K562 (cell line): ENCODE data around the gene MEX3C. TPM values are rescaled to one million over a fixed set of nuclear protein-coding genes. Genes with fewer than 3 reads are reported as not detected.

Experiments used
- ATAC-seq: fragments of 200-7000 bp; cut with Tn5 transposase; 3 replicates; pipeline ENCODE4 v1.9.1; 2020; ENCODE audit warnings: moderate library complexity
- BruUV-seq: library from RNA; stranded (reverse); fragments of 400-500 nt; replicated peaks from 2 replicates; lab custom pipeline; 2021; lab: Mats Ljungman, UMichigan
- CTCF ChIA-PET: fragments of 300-600 bp; formaldehyde crosslinking; extraction: SDS; loops from one replicate; lab custom pipeline; 2021; ENCODE audit warnings: low intra/inter-chr PET ratio; lab: Yijun Ruan, JAX
- POLR2A ChIA-PET: fragments of 300-600, 350-650 bp; sonication (Branson Sonifier 250); formaldehyde crosslinking; extraction: SDS; loops from one replicate; lab custom pipeline; 2021; ENCODE audit warnings: antibody characterized with exemption, inconsistent platforms; lab: Yijun Ruan, JAX
- DNase-seq, 4 experiments: peaks; one replicate each; pipeline versions ENCODE4 v3.0.0 to v3.0.0-alpha.2; 2011 to 2018; ENCODE audit warnings: low spot score in 3 of 4, mixed read lengths in 3 of 4; ENCODE audit errors: extremely low read depth in 1 of 4
- FAIRE-seq: peaks from 2 replicates; lab custom pipeline; 2011; peaks lifted over from hg19 to GRCh38; lab: Jason Lieb, UNC
- H2AFZ ChIP-seq: 2 replicates; pipeline ENCODE4 v1.6.0; 2011; ENCODE audit warnings: low read depth, low read length, control low read depth, inconsistent platforms
- H3K27ac ChIP-seq: fragments of 200-600 bp; 3 replicates; pipeline ENCODE4 v1.8.0; 2011; ENCODE audit warnings: low read depth, mild to moderate bottlenecking, control low read depth, inconsistent platforms, low read length, moderate library complexity, mixed read lengths; ENCODE audit errors: extremely low read depth
- H3K27me3 ChIP-seq, 2 experiments: fragments of 300-600 bp in 1 of 2; 2 replicates in 1 of 2; 3 replicates in 1 of 2; pipeline versions ENCODE4 v1.6.0 to v1.8.0; 2011; ENCODE audit warnings: inconsistent platforms in 2 of 2, low read length in 2 of 2, mild to moderate bottlenecking in 1 of 2, mixed read lengths in 1 of 2, moderate library complexity in 1 of 2; ENCODE audit not compliant: control insufficient read depth in 2 of 2, insufficient read depth in 2 of 2
- H3K36me3 ChIP-seq: fragments of 300-600 bp; 3 replicates; pipeline ENCODE4 v1.8.0; 2011; ENCODE audit warnings: mild to moderate bottlenecking, low read length, inconsistent platforms; ENCODE audit not compliant: control insufficient read depth, insufficient read depth
- H3K4me1 ChIP-seq, 2 experiments: fragments of 200-600 bp in 1 of 2; replicated peaks in 1 of 2; 2 replicates in 1 of 2; 3 replicates in 1 of 2; pipeline versions ENCODE4 v1.5.1 to v1.8.0; 2011; ENCODE audit warnings: inconsistent platforms in 2 of 2, low read length in 2 of 2, mild to moderate bottlenecking in 1 of 2, mixed read lengths in 1 of 2, moderate library complexity in 1 of 2; ENCODE audit not compliant: control insufficient read depth in 2 of 2, insufficient read depth in 2 of 2
- H3K4me2 ChIP-seq: 2 replicates; pipeline ENCODE4 v1.6.1; 2011; ENCODE audit warnings: low read length, control low read depth, inconsistent platforms, mixed read lengths; ENCODE audit not compliant: insufficient read depth
- H3K4me3 ChIP-seq: fragments of 200-600 bp; sonication (generic), shearing (Covaris generic); 2 replicates; pipeline ENCODE4 v1.5.1; 2016; ENCODE audit warnings: control low read depth, inconsistent platforms
- H3K79me2 ChIP-seq: fragments of 200-600 bp; 3 replicates; pipeline ENCODE4 v1.8.0; 2011; ENCODE audit warnings: low read length, inconsistent platforms; ENCODE audit not compliant: control insufficient read depth, insufficient read depth
- H3K9ac ChIP-seq, 2 experiments: 2 replicates each; pipeline versions ENCODE4 v1.6.0 to v1.6.1; 2011; ENCODE audit warnings: low read depth in 2 of 2, low read length in 2 of 2, control low read depth in 1 of 2, inconsistent platforms in 1 of 2, mild to moderate bottlenecking in 1 of 2, mixed read lengths in 1 of 2; ENCODE audit not compliant: insufficient read depth in 1 of 2
- H3K9me1 ChIP-seq: one replicate; pipeline ENCODE4 v1.6.0; 2011; ENCODE audit warnings: inconsistent platforms, mild to moderate bottlenecking, low read length, moderate library complexity; ENCODE audit not compliant: control insufficient read depth, insufficient read depth
- H3K9me3 ChIP-seq: replicated peaks from 2 replicates; pipeline ENCODE4 v1.5.1; 2011; ENCODE audit warnings: low read depth, low read length, inconsistent platforms; ENCODE audit not compliant: control insufficient read depth, insufficient read depth
- H4K20me1 ChIP-seq: replicated peaks from 2 replicates; pipeline ENCODE4 v1.6.1; 2011; ENCODE audit warnings: low read length, inconsistent platforms, mixed read lengths; ENCODE audit not compliant: control insufficient read depth, insufficient read depth
- ARHGAP35 ChIP-seq: fragments of 450-650 bp; IDR thresholded peaks from 2 replicates; pipeline ENCODE4 v1.6.1; 2018; ENCODE audit not compliant: partially characterized antibody
- ARID1B ChIP-seq: fragments of 450-650 bp; IDR thresholded peaks from 2 replicates; pipeline ENCODE4 v1.6.1; 2016; ENCODE audit warnings: antibody characterized with exemption, mild to moderate bottlenecking, inconsistent platforms
- CBFA2T2 ChIP-seq: fragments of 450-650 bp; conservative IDR thresholded peaks from 2 replicates; pipeline ENCODE4 v1.6.1; 2017; ENCODE audit warnings: mild to moderate bottlenecking
- CBFA2T3 ChIP-seq: fragments of 450-650 bp; IDR thresholded peaks from 2 replicates; pipeline ENCODE4 v1.6.1; 2017
- KHSRP ChIP-seq: fragments of 450-650 bp; IDR thresholded peaks from 2 replicates; pipeline ENCODE4 v1.6.1; 2017
- MYNN ChIP-seq, 2 experiments: sonication (generic); formaldehyde crosslinking in 1 of 2; IDR thresholded peaks; 2 replicates each; pipeline versions ENCODE4 v1.5.0 to v1.6.1; 2016 to 2020; ENCODE audit warnings: antibody characterized with exemption in 1 of 2, missing genetic modification reagents in 1 of 2
- PBX2 ChIP-seq, 2 experiments: IDR thresholded peaks in 1 of 2; conservative IDR thresholded peaks in 1 of 2; 2 replicates each; pipeline ENCODE4 v1.6.1; 2016; ENCODE audit warnings: low read depth in 2 of 2, mild to moderate bottlenecking in 1 of 2, missing compliant biosample characterization in 1 of 2, missing genetic modification characterization in 1 of 2, moderate library complexity in 1 of 2
- PTTG1 ChIP-seq: fragments of 450-650 bp; IDR thresholded peaks from 2 replicates; pipeline ENCODE4 v1.6.1; 2016; ENCODE audit warnings: low read depth, mild to moderate bottlenecking, missing genetic modification characterization, missing compliant biosample characterization
- RFX7 ChIP-seq: fragments of 250-450 bp; sonication (Bioruptor Pico); IDR thresholded peaks from 2 replicates; pipeline ENCODE4 v1.5.1; 2021; ENCODE audit warnings: mild to moderate bottlenecking
- SMAD3 ChIP-seq: fragments of 450-650 bp; formaldehyde crosslinking; conservative IDR thresholded peaks from 2 replicates; pipeline ENCODE4 v1.4.0; 2020; ENCODE audit warnings: mild to moderate bottlenecking
- SMARCB1 ChIP-seq: IDR thresholded peaks from 2 replicates; pipeline ENCODE4 v1.6.1; 2011; ENCODE audit warnings: improper control_type of control experiment, low read depth; ENCODE audit not compliant: insufficient read length
- ZBTB1 ChIP-seq: sonication (generic); formaldehyde crosslinking; IDR thresholded peaks from 2 replicates; pipeline ENCODE4 v1.8.1; 2023; ENCODE audit warnings: missing genetic modification reagents, low read depth, mild to moderate bottlenecking, borderline replicate concordance
- ZBTB8A ChIP-seq: fragments of 450-650 bp; IDR thresholded peaks from 2 replicates; pipeline ENCODE4 v1.6.1; 2018; ENCODE audit warnings: mild to moderate bottlenecking, moderate library complexity; ENCODE audit not compliant: partially characterized antibody
- ZEB2 ChIP-seq: fragments of 450-650 bp; IDR thresholded peaks from 2 replicates; pipeline ENCODE4 v1.6.1; 2016
- ZNF586 ChIP-seq: fragments of 450-650 bp; formaldehyde crosslinking; conservative IDR thresholded peaks from 2 replicates; pipeline ENCODE4 v1.4.0; 2020; ENCODE audit warnings: mild to moderate bottlenecking, moderate library complexity
- ZNF696 ChIP-seq: fragments of 250-450 bp; sonication (Bioruptor Pico); conservative IDR thresholded peaks from 2 replicates; pipeline ENCODE4 v1.4.0; 2020; ENCODE audit warnings: mild to moderate bottlenecking, moderate library complexity
- WGBS: fragments of 100-300 bp; shearing (Covaris generic); methylation state at CpG from one replicate; pipeline ENCODE4 v1.1.6; 2016; ENCODE audit warnings: low coverage, mixed read lengths; ENCODE audit not compliant: insufficient coverage; ENCODE audit errors: missing lambda C conversion rate; 5-methylcytosine and 5-hydroxymethylcytosine counted together
- in situ Hi-C: fragments of 300-500 bp; cut with MboI; formaldehyde crosslinking; loops from 4 replicates; pipeline ENCODE4 v1.15.0; 2018; ENCODE audit warnings: inconsistent platforms, mixed read lengths
- intact Hi-C: fragments of 100-400 bp; cut with micrococcal nuclease; formaldehyde crosslinking; loops from 2 replicates; pipeline ENCODE4 v1.14.2; 2022
- polyA plus RNA-seq, 8 experiments: library from polyadenylated mRNA; depleted of rRNA in 4 of 8; stranded (reverse) in 5 of 8; unstranded in 3 of 8; fragments of >200 nt; fragmentation: Nextera tagmentation in 2 of 8; fragmentation: Illumina TruSeq in 1 of 8; extraction: Ambion mirVana in 2 of 8; extraction: Trizol in 1 of 8; gene quantifications; 2 replicates each; pipeline versions ENCODE4 v1.2.1 to v1.2.3, GENCODE V29; 2011 to 2014; ENCODE audit warnings: inconsistent platforms in 1 of 8, missing spikeins in 1 of 8
- total RNA-seq, 7 experiments: library from RNA; depleted of rRNA in 6 of 7; stranded (reverse); fragments of >200 nt in 6 of 7; fragmentation: Illumina TruSeq in 2 of 7; extraction: Trizol in 2 of 7; gene quantifications; 2 replicates each; pipeline versions ENCODE4 v1.2.1 to v1.2.3, GENCODE V29; 2011 to 2021; ENCODE audit warnings: low replicate concordance in 1 of 7

Gene MEX3C
- total and polyA plus RNA-seq, 9 of the 15 experiments (the other 6 are each of a cell fraction or from before 2014, with no cell fraction given): 2.4 to 14.2 (median 10.6) TPM

- TF ChIP-seq MYNN (IDR thresholded peaks at IDR 0.05) (no peak), MYNN (CRISPR knock-in tag; IDR thresholded peaks at IDR 0.05) (no peak), ZBTB1 (CRISPR knock-in tag) (no peak), PTTG1 (tag) (no peak)
- TF ChIP-seq, all 486 proteins: peak for 0
Observed at GRCh38 chr18:51185075-51185474, 12.4 kb downstream of the MEX3C start (continued).

- no peak for FAIRE-seq
- WGBS: no CpG with 5 or more reads among the region's 1 CpG
- TF ChIP-seq CBFA2T2 (peak; percentile 39), ZBTB8A (no peak), RFX7 (no peak), CBFA2T3 (peak; percentile 63), ZNF696 (CRISPR knock-in tag) (no peak), KHSRP (no peak), ARID1B (0 out of 2 replicates have a peak, but pooled peaks have one; percentile 11), ZEB2 (no peak), ARHGAP35 (no peak), SMARCB1 (no peak), SMAD3 (CRISPR knock-in tag) (no peak), ZNF586 (no peak), PBX2 (CRISPR knock-in tag; IDR thresholded peaks at IDR 0.05; ENCODE audit: low read depth) (no peak), PBX2 (tag; conservative IDR thresholded peaks at IDR 0.05; ENCODE audit: low read depth) (no peak)
- no peak overlapping the region for H3K4me2 ChIP-seq
- intact Hi-C loops (no loop called here), in situ Hi-C loops (no loop called here)
- H3K27me3 ChIP-seq: no peaks in the 10 kb centered on the region
- H2AFZ ChIP-seq: no peak overlapping the region
- H3K9me3 ChIP-seq: no peaks in the 10 kb centered on the region
- H3K36me3 ChIP-seq: peaks cover 5% of the 10 kb centered on the region
- H3K79me2 ChIP-seq: peaks cover 51% of the 10 kb centered on the region
- no peaks in the 10 kb centered on the region; a peak in 3 of 5 replicates for H3K4me1 ChIP-seq
- POLR2A ChIA-PET: interaction anchor here (5.8 kb wide), 1 partner anchor 11 kb away, joined by 43 read pairs; the partner anchor contains the start of gene MEX3C
- BruUV-seq: no TSS peak
- peak in 2 of 4 experiments; percentile 8 to 37 for DNase-seq
- CTCF ChIA-PET: no interaction called here
- H3K4me3 ChIP-seq: no peak overlapping the region
- H3K9ac ChIP-seq: no peak overlapping the region
- peak; percentile 62 for ATAC-seq
- H4K20me1 ChIP-seq: 0 out of 2 replicates have a peak, but pooled peaks cover 4% of the 10 kb centered on the region
- H3K27ac ChIP-seq: no peak overlapping the region
- no peaks in the 10 kb centered on the region for H3K9me1 ChIP-seq
Observed at GRCh38 chr18:51184091-51184457, 13.4 kb downstream of the MEX3C start.
